OCI-LY7 (cell line): ENCODE data around the gene HJURP. TPM values are rescaled to one million over a fixed set of nuclear protein-coding genes. Genes with fewer than 3 reads are reported as not detected.

Experiments used
- BruUV-seq: library from RNA; stranded (reverse); fragments of 400-500 nt; replicated peaks from 2 replicates; lab custom pipeline; 2021; lab: Mats Ljungman, UMichigan
- CTCF ChIA-PET: fragments of 300-600 bp; sonication (Branson Sonifier 250); formaldehyde crosslinking; loops from one replicate; lab custom pipeline; 2022; ENCODE audit warnings: antibody characterized with exemption; ENCODE audit not compliant: unreplicated experiment; lab: Charles Lee
- POLR2A ChIA-PET: fragments of 300-600 bp; sonication (Branson Sonifier 250); formaldehyde crosslinking; loops from one replicate; lab custom pipeline; 2022; ENCODE audit warnings: antibody characterized with exemption; lab: Charles Lee
- DNase-seq: peaks from one replicate; pipeline ENCODE4 v3.0.0-alpha.2; 2015; ENCODE audit warnings: low spot score
- H2AFZ ChIP-seq: fragments of 200-600 bp; sonication (generic), shearing (Covaris generic); 2 replicates; pipeline ENCODE4 v1.6.1; 2014; ENCODE audit warnings: mild to moderate bottlenecking, antibody characterized with exemption, low read length, moderate library complexity
- H3K27ac ChIP-seq: fragments of 200-600 bp; sonication (generic); 2 replicates; pipeline ENCODE4 v1.5.1; 2014; ENCODE audit warnings: mixed run types, low read depth, mild to moderate bottlenecking, moderate library complexity, low read length, inconsistent platforms; ENCODE audit not compliant: poor library complexity, severe bottlenecking
- H3K36me3 ChIP-seq: fragments of 200-600 bp; sonication (generic); 2 replicates; pipeline ENCODE4 v1.6.1; 2014; ENCODE audit warnings: mild to moderate bottlenecking, antibody characterized with exemption, low read length, moderate library complexity, mixed read lengths; ENCODE audit not compliant: insufficient read depth
- H3K4me1 ChIP-seq: fragments of 200-600 bp; sonication (generic); 2 replicates; pipeline ENCODE4 v1.5.1; 2014; ENCODE audit warnings: mild to moderate bottlenecking, low read length; ENCODE audit not compliant: insufficient read depth, poor library complexity, severe bottlenecking
- H3K4me2 ChIP-seq: fragments of 200-600 bp; sonication (generic); 2 replicates; pipeline ENCODE4 v1.6.1; 2014; ENCODE audit warnings: mild to moderate bottlenecking, low read length
- H3K4me3 ChIP-seq: fragments of 200-600 bp; sonication (generic); 2 replicates; pipeline ENCODE4 v1.5.1; 2014; ENCODE audit warnings: mild to moderate bottlenecking, low read depth, low read length; ENCODE audit not compliant: poor library complexity, severe bottlenecking
- H3K79me2 ChIP-seq: fragments of 200-600 bp; sonication (generic); 2 replicates; pipeline ENCODE4 v1.6.1; 2016; ENCODE audit warnings: low read depth, mild to moderate bottlenecking, low read length, moderate library complexity, mixed read lengths; ENCODE audit not compliant: insufficient read depth
- H3K9me2 ChIP-seq: fragments of 200-600 bp; sonication (generic); 2 replicates; pipeline ENCODE4 v1.6.1; 2016; ENCODE audit warnings: mild to moderate bottlenecking, low read length, mixed read lengths; ENCODE audit not compliant: insufficient read depth
- H3K9me3 ChIP-seq: fragments of 200-600 bp; sonication (generic); 2 replicates; pipeline ENCODE4 v1.6.1; 2014; ENCODE audit warnings: mild to moderate bottlenecking, mixed run types, low read length, mixed read lengths
- H4K20me1 ChIP-seq: fragments of 200-600 bp; sonication (generic); 2 replicates; pipeline ENCODE4 v1.6.1; 2014; ENCODE audit warnings: mild to moderate bottlenecking, antibody characterized with exemption, low read length, moderate library complexity, mixed read lengths; ENCODE audit not compliant: insufficient read depth
- CTCF ChIP-seq: fragments of 200-600 bp; sonication (generic); conservative IDR thresholded peaks from 2 replicates; pipeline ENCODE4 v1.5.1; 2014; ENCODE audit warnings: mild to moderate bottlenecking, antibody characterized with exemption, low read length, moderate library complexity, mixed read lengths
- EZH2phosphoT487 ChIP-seq: fragments of 200-600 bp; sonication (generic); IDR thresholded peaks from 2 replicates; pipeline ENCODE4 v1.6.1; 2018; ENCODE audit warnings: low read depth, borderline replicate concordance, mild to moderate bottlenecking, mixed run types, antibody characterized with exemption, low read length, moderate library complexity, mixed read lengths
- intact Hi-C: fragments of 100-400 bp; cut with micrococcal nuclease; formaldehyde crosslinking; loops from one replicate; pipeline ENCODE4 v1.10.0; 2022; ENCODE audit not compliant: unreplicated experiment
- total RNA-seq, 2 experiments: library from RNA; depleted of rRNA in 1 of 2; stranded (reverse); fragments of >200 nt in 1 of 2; shearing (Covaris generic) in 1 of 2; gene quantifications; 2 replicates each; pipeline ENCODE4 v1.2.3, GENCODE V29; 2014 to 2022

Gene HJURP
- total RNA-seq, 2 experiments from 2014 or later: 94.3 to 122 TPM

DNA sequence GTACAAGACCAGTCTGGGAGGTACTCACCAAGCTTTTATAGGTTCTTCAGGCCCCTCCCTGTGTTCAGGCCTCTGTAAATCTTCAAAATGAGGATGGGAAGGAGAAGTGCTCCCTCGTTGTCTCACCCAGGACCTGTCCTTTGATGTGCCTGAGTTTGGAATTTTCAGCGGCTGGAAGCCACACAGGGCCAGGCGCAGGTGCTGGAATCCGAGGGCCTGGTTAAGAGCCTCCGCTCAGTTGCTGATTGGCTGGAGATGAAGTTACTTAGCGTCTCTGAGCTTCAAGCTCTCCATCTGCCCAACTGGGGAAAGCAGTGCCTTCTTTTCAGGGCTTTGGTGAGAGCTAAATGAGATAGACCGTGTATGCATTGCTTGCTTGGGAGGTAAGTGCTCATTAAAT is 30.0 kb downstream of the HJURP start:
- no peak for DNase-seq
- Histone ChIP-seq H3K4me3 (no peak overlapping the region), H3K9me3 (no peaks in the 10 kb centered on the region), H2AFZ (no peak overlapping the region), H3K36me3 (no peaks in the 10 kb centered on the region), H3K79me2 (no peaks in the 10 kb centered on the region), H4K20me1 (no peaks in the 10 kb centered on the region), H3K9me2 (no peaks in the 10 kb centered on the region), H3K27ac (no peak overlapping the region), H3K4me2 (no peak overlapping the region), H3K4me1 (no peaks in the 10 kb centered on the region)
- ChIA-PET CTCF (no interaction called here), POLR2A (interaction anchor here (0.6 kb wide), 1 partner anchor 618 kb away, joined by 3 read pairs; no protein-coding TSS in a partner anchor)
- TF ChIP-seq EZH2phosphoT487 (no peak), CTCF (no peak)
- BruUV-seq: no TSS peak
- intact Hi-C loops: no loop called here

- no peak overlapping the region for H3K4me2 ChIP-seq
- BruUV-seq: no TSS peak
- DNase-seq: no peak
Measured at GRCh38 chr2:233823731-233824121, 30.6 kb downstream of the HJURP start.

More at GRCh38 chr2:233823731-233824121, 30.6 kb downstream of the HJURP start:
- no peaks in the 10 kb centered on the region for H4K20me1 ChIP-seq
- intact Hi-C loops: no loop called here
- TF ChIP-seq CTCF: no peak
- TF ChIP-seq EZH2phosphoT487: no peak
- H3K4me1 ChIP-seq: no peaks in the 10 kb centered on the region
- H3K4me3 ChIP-seq: no peak overlapping the region
- no peak overlapping the region for H2AFZ ChIP-seq
- H3K9me3 ChIP-seq: no peaks in the 10 kb centered on the region
- no peaks in the 10 kb centered on the region for H3K9me2 ChIP-seq
- H3K36me3 ChIP-seq: no peaks in the 10 kb centered on the region
- no peak overlapping the region for H3K27ac ChIP-seq
- POLR2A ChIA-PET: interaction anchor here (0.6 kb wide), 1 partner anchor 619 kb away, joined by 3 read pairs; no protein-coding TSS in a partner anchor
- no peaks in the 10 kb centered on the region for H3K79me2 ChIP-seq
- CTCF ChIA-PET: no interaction called here
